Measurements from ENCODE around the gene COL4A1.

The COL4A1 gene

DNA sequence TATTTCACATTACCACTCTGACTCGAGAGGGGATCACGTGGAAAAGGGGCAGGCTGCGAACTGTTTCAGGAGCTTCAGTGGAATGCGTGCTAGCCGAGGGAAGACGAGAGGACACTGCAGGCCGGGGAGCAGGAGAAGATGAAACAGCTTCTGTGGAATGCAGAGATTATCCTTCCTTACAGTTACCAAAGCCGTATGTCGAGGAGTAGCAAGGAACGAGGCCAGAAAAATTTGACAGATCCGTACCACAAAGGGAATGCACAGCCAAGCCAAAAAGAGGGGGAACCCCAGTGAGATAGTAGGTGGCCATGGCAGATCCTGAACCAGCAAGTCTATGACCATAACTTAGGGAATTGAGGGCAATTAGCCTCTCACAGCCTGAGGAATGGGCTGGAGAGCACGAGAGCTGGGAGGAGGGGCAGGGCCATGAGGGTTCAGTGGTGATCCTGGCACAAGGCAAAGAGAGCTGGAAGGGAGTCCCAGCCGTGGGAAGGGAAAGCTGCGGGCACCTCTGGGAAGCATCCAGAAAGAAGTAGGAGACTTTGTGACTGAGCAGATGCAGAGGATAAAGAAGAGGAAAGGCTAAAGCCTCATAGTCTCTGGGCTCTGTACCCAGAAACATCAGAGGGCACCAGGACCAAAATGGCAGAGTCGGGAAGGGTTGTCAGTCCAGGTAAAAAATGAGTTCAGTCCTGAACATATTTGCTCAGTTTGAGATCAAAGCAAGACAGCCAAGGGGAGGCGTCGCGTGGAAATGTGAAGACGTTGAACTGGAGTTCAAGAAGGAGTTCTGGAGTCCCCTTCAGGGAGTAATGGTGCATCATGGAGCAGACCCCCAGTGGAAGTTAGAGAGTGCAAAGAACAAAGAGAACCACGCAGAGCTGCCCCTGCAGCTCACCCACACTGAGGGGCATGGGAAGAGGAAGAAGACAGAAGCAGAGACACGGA lies 5.1 kb downstream of the COL4A1 start:
- Histone ChIP-seq H2AFZ (ENCODE audit: low read depth) (no peak overlapping the region), H3K4me2 (no peak overlapping the region), H3K27ac (no peak overlapping the region), H3K79me2 (ENCODE audit: insufficient read depth, low read depth) (no peaks in the 10 kb centered on the region), H3K27me3 (ENCODE audit: insufficient read depth, low read depth) (no peaks in the 10 kb centered on the region), H3K4me1 (ENCODE audit: low read depth, poor library complexity, severe bottlenecking) (no peaks in the 10 kb centered on the region), H3K9ac (no peak overlapping the region), H3K4me3 (IDR thresholded peaks at IDR 0.05; ENCODE audit: insufficient read depth, low read depth, low read length) (no peak overlapping the region), H3K36me3 (ENCODE audit: insufficient read depth) (no peaks in the 10 kb centered on the region), H4K20me1 (ENCODE audit: insufficient read depth) (no peaks in the 10 kb centered on the region)
- TF ChIP-seq CTCF (conservative IDR thresholded peaks at IDR 0.05; ENCODE audit: low read depth, low read length), result no peak

- Histone ChIP-seq H3K4me2 (no peak overlapping the region), H3K27me3 (ENCODE audit: insufficient read depth, low read depth) (no peaks in the 10 kb centered on the region), H3K4me3 (IDR thresholded peaks at IDR 0.05; ENCODE audit: insufficient read depth, low read depth, low read length) (no peak overlapping the region), H3K79me2 (ENCODE audit: insufficient read depth, low read depth) (no peaks in the 10 kb centered on the region), H3K9ac (no peak overlapping the region), H2AFZ (ENCODE audit: low read depth) (no peak overlapping the region), H3K4me1 (ENCODE audit: low read depth, poor library complexity, severe bottlenecking) (no peaks in the 10 kb centered on the region), H3K27ac (no peak overlapping the region), H3K36me3 (ENCODE audit: insufficient read depth) (no peaks in the 10 kb centered on the region), H4K20me1 (ENCODE audit: insufficient read depth) (no peaks in the 10 kb centered on the region)
- TF ChIP-seq CTCF (conservative IDR thresholded peaks at IDR 0.05; ENCODE audit: low read depth, low read length), result no peak
These were observed 5.9 kb downstream of the COL4A1 start for GRCh38 chr13:110301083-110301482.

DNA sequence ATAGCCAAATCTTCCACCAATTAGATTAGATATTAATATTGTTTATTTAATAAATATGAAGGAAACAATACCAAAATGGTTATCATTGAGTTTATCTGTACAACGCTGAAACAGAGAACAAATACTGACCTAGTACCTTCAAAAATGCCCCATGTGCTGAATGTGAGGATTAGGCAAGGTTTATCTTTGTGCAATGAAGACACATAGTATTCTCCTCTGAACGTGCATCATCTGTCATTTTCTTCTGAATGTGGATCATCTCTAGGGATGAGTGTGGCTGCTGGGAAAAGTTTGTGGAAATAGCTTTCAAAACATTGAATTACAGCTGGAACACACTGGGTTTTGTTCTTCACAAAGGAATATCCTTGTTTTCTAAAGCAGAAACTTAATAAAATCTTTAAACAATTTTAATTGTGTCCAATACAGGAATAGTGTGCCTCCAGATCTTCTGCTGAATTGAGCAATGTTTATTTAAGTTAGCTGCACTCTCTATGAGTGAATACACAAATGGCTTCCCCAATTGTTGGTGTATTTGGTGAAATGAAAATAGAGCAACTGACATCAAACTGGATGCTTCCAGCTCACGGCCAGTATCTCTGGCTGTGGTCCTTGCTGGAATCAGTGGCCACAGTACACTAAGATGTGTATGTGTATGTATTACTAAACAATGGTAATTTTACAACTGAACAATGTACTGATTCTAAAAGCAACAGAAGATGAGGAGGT lies 6.7 kb downstream of the COL4A1 start:
- no peaks in the 10 kb centered on the region for H3K79me2 ChIP-seq (ENCODE audit: insufficient read depth, low read depth)
- no peaks in the 10 kb centered on the region for H3K4me1 ChIP-seq (ENCODE audit: low read depth, poor library complexity, severe bottlenecking)
- no peaks in the 10 kb centered on the region for H4K20me1 ChIP-seq (ENCODE audit: insufficient read depth)
- H3K27me3 ChIP-seq (ENCODE audit: insufficient read depth, low read depth), result no peaks in the 10 kb centered on the region
- H3K9ac ChIP-seq, result no peak overlapping the region
- TF ChIP-seq CTCF (conservative IDR thresholded peaks at IDR 0.05; ENCODE audit: low read depth, low read length), result no peak
- no peaks in the 10 kb centered on the region for H3K36me3 ChIP-seq (ENCODE audit: insufficient read depth)
- no peak overlapping the region for H2AFZ ChIP-seq (ENCODE audit: low read depth)
- no peak overlapping the region for H3K4me2 ChIP-seq
- no peak overlapping the region for H3K4me3 ChIP-seq (IDR thresholded peaks at IDR 0.05; ENCODE audit: insufficient read depth, low read depth, low read length)
- no peak overlapping the region for H3K27ac ChIP-seq

DNA sequence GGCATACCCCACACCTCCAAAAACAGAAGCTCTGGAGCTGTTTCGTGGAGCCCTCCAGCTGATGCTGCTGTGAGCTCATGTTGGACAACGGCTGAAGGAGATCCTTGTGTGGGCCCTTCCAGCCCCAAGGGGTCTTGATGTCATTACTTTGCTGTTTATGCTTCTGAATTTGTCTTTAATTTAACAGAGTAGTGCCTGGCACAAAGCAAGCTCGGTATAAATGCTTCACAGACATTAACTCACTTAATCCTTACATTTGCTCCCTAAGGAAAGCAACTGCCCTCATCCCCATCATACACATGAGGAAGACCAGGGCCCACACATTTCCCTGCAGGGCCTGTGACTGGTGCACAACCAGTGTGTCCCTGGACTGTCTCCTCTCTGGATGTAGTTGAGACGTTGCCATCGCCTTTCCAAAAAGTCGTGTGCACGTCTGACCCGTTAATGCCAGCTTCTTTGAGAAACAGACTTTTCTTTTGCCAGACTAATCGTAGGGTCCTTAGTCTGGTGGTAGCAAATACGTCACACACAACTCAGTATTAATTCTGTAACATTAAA lies 7.6 kb downstream of the COL4A1 start:
- Histone ChIP-seq H3K4me3 (IDR thresholded peaks at IDR 0.05; ENCODE audit: insufficient read depth, low read depth, low read length) (no peak overlapping the region), H3K36me3 (ENCODE audit: insufficient read depth) (no peaks in the 10 kb centered on the region), H3K9ac (no peak overlapping the region), H3K27me3 (ENCODE audit: insufficient read depth, low read depth) (no peaks in the 10 kb centered on the region), H2AFZ (ENCODE audit: low read depth) (no peak overlapping the region), H3K27ac (no peak overlapping the region), H3K4me1 (ENCODE audit: low read depth, poor library complexity, severe bottlenecking) (no peaks in the 10 kb centered on the region), H3K79me2 (ENCODE audit: insufficient read depth, low read depth) (no peaks in the 10 kb centered on the region), H4K20me1 (ENCODE audit: insufficient read depth) (no peaks in the 10 kb centered on the region), H3K4me2 (no peak overlapping the region)
- TF ChIP-seq CTCF (conservative IDR thresholded peaks at IDR 0.05; ENCODE audit: low read depth, low read length), result no peak
